CD4-positive, alpha-beta T cell (primary cell): Measurements from ENCODE around the gene ASB7. TPM values are rescaled to one million over a fixed set of nuclear protein-coding genes. Genes with fewer than 3 reads are reported as not detected.

Experiments
- ATAC-seq: fragments of 200-7000 bp; cut with Tn5 transposase; one replicate; pipeline ENCODE4 v1.10.0; 2022; ENCODE audit warnings: mild to moderate bottlenecking; ENCODE audit not compliant: poor library complexity
- CTCF ChIA-PET: fragments of 350-600 bp; sonication (Branson Sonifier 250); formaldehyde crosslinking; loops from one replicate; lab custom pipeline; 2021; ENCODE audit warnings: antibody characterized with exemption, inconsistent platforms; lab: Charles Lee
- POLR2A ChIA-PET: fragments of 350-600 bp; sonication (Branson Sonifier 250); formaldehyde crosslinking; loops from one replicate; lab custom pipeline; 2021; ENCODE audit warnings: antibody characterized with exemption, inconsistent platforms; lab: Charles Lee
- DNase-seq, 14 experiments: peaks; one replicate each; pipeline ENCODE4 v3.0.0-alpha.2; 2013 to 2020; ENCODE audit warnings: mixed read lengths in 2 of 14
- H3K27ac ChIP-seq, 2 donors: one replicate each; pipeline versions ENCODE4 v1.5.1 to v1.7.0; 2013; ENCODE audit warnings: low read length in 2 of 2, low read depth in 1 of 2, mild to moderate bottlenecking in 1 of 2
- H3K27me3 ChIP-seq, 2 experiments: 1 replicate in 1 of 2; 2 replicates in 1 of 2; pipeline versions ENCODE4 v1.6.1 to v1.7.0; 2013; ENCODE audit warnings: low read length in 2 of 2, control low read depth in 1 of 2, mild to moderate bottlenecking in 1 of 2, moderate library complexity in 1 of 2; ENCODE audit not compliant: insufficient read depth in 2 of 2, control insufficient read depth in 1 of 2
- H3K36me3 ChIP-seq: one replicate; pipeline ENCODE4 v1.6.1; 2013; ENCODE audit warnings: low read length, control low read depth; ENCODE audit not compliant: insufficient read depth
- H3K4me1 ChIP-seq: one replicate; pipeline ENCODE4 v1.6.1; 2013; ENCODE audit warnings: low read length, control low read depth; ENCODE audit not compliant: insufficient read depth
- H3K4me3 ChIP-seq: one replicate; pipeline ENCODE4 v1.5.1; 2013; ENCODE audit warnings: mild to moderate bottlenecking, low read length, moderate library complexity
- H3K9me3 ChIP-seq, 2 experiments: 1 replicate in 1 of 2; 2 replicates in 1 of 2; pipeline versions ENCODE4 v1.6.1 to v1.7.0; 2013; ENCODE audit warnings: low read length in 2 of 2, mild to moderate bottlenecking in 2 of 2, control low read depth in 1 of 2, moderate library complexity in 1 of 2; ENCODE audit not compliant: control insufficient read depth in 1 of 2, insufficient read depth in 1 of 2
- H3K27ac Mint-ChIP-seq: one replicate; pipeline ENCODE4 v1.8.0; 2020; ENCODE audit warnings: mixed read lengths
- H3K27me3 Mint-ChIP-seq: one replicate; pipeline ENCODE4 v1.8.0; 2021; ENCODE audit warnings: mixed read lengths
- H3K36me3 Mint-ChIP-seq: one replicate; pipeline ENCODE4 v1.8.0; 2021; ENCODE audit warnings: low read depth, mixed read lengths
- H3K4me1 Mint-ChIP-seq: one replicate; pipeline ENCODE4 v1.8.0; 2021; ENCODE audit warnings: low read depth, mixed read lengths
- H3K4me3 Mint-ChIP-seq: one replicate; pipeline ENCODE4 v1.8.0; 2020; ENCODE audit warnings: mild to moderate bottlenecking, mixed read lengths
- H3K9me3 Mint-ChIP-seq: one replicate; pipeline ENCODE4 v1.8.0; 2020; ENCODE audit warnings: mixed read lengths
- CTCF ChIP-seq: fragments of 200-600 bp; IDR thresholded peaks from one replicate; pipeline ENCODE4 v1.8.0; 2022; ENCODE audit warnings: antibody characterized with exemption, mild to moderate bottlenecking
- intact Hi-C, 2 experiments: fragments of 100-400 bp; cut with DNase I in 1 of 2; cut with micrococcal nuclease in 1 of 2; formaldehyde crosslinking; loops; one replicate each; pipeline versions ENCODE4 v1.15.1 to v1.9.0; 2023 to 2025; cut with DNase I, micrococcal nuclease
- total RNA-seq, 174 experiments: library from RNA in 2 of 174; stranded (reverse) in 2 of 174; gene quantifications; one replicate each; pipeline ENCODE4 v1.2.3 and lab custom pipeline; 2021 to 2026

Gene ASB7
- total RNA-seq, 2 experiments from 2014 or later, result 14.9 to 16.7 TPM

GRCh38 chr15:100614336-100614735, 11.9 kb downstream of the ASB7 start:
- Mint-ChIP-seq H3K4me3 (no peak overlapping the region), H3K27ac (no peak overlapping the region), H3K36me3 (peaks cover 88% of the 10 kb centered on the region), H3K27me3 (no peaks in the 10 kb centered on the region), H3K9me3 (no peaks in the 10 kb centered on the region), H3K4me1 (peaks cover 29% of the 10 kb centered on the region)
- CTCF ChIA-PET, result no interaction called here
- ATAC-seq (no peak), DNase-seq (no peak)
- Histone ChIP-seq H3K36me3 (peaks cover 79% of the 10 kb centered on the region), H3K27me3 (no peaks in the 10 kb centered on the region), H3K9me3 (no peaks in the 10 kb centered on the region), H3K4me1 (no peaks in the 10 kb centered on the region), H3K4me3 (no peak overlapping the region), H3K27ac (no peak overlapping the region)
- no peak for TF ChIP-seq CTCF
- POLR2A ChIA-PET, result no interaction called here
- intact Hi-C loops, result no loop called here

- Histone ChIP-seq H3K27me3 (no peaks in the 10 kb centered on the region), H3K9me3 (no peaks in the 10 kb centered on the region), H3K36me3 (peaks cover 78% of the 10 kb centered on the region), H3K4me1 (no peaks in the 10 kb centered on the region), H3K27ac (no peak overlapping the region), H3K4me3 (no peak overlapping the region)
- H3K27ac Mint-ChIP-seq, result peak overlapping the region; percentile 13
- CTCF ChIA-PET, result no interaction called here
- no peaks in the 10 kb centered on the region for H3K27me3 Mint-ChIP-seq
- H3K4me1 Mint-ChIP-seq, result peaks cover 32% of the 10 kb centered on the region
- POLR2A ChIA-PET, result interaction anchor here (0.8 kb wide), 1 partner anchor 12 kb away, joined by 3 read pairs; the partner anchor contains the start of gene ASB7
- no peaks in the 10 kb centered on the region for H3K9me3 Mint-ChIP-seq
- peaks cover 88% of the 10 kb centered on the region for H3K36me3 Mint-ChIP-seq
- ATAC-seq (no peak), DNase-seq (no peak)
- no peak overlapping the region for H3K4me3 Mint-ChIP-seq
- intact Hi-C loops, result no loop called here
- no peak for TF ChIP-seq CTCF
These were observed 12.5 kb downstream of the ASB7 start for GRCh38 chr15:100614918-100615317.

GRCh38 chr15:100615801-100616200, 13.4 kb downstream of the ASB7 start:
- ChIA-PET CTCF (no interaction called here), POLR2A (interaction anchor here (0.8 kb wide), 1 partner anchor 13 kb away, joined by 3 read pairs; the partner anchor contains the start of gene ASB7)
- Histone ChIP-seq H3K36me3 (peaks cover 81% of the 10 kb centered on the region), H3K4me1 (no peaks in the 10 kb centered on the region), H3K4me3 (no peak overlapping the region), H3K27me3 (no peaks in the 10 kb centered on the region), H3K9me3 (no peaks in the 10 kb centered on the region), H3K27ac (no peak overlapping the region)
- Mint-ChIP-seq H3K4me3 (no peak overlapping the region), H3K9me3 (no peaks in the 10 kb centered on the region), H3K27ac (no peak overlapping the region), H3K27me3 (no peaks in the 10 kb centered on the region), H3K36me3 (peaks cover 82% of the 10 kb centered on the region), H3K4me1 (peaks cover 32% of the 10 kb centered on the region)
- no peak for TF ChIP-seq CTCF
- DNase-seq, result no peak
- ATAC-seq, result no peak
- intact Hi-C loops, result no loop called here
